ENCODE data around the gene MAP3K20. TPM values are rescaled to one million over a fixed set of nuclear protein-coding genes. Genes with fewer than 3 reads are reported as not detected.

MAP3K20 gene
- total and polyA plus RNA-seq, 2 of the 8 experiments (the other 6 are each of a cell fraction or from before 2014, with no cell fraction given), result 3.1 to 11.1 TPM

- Histone ChIP-seq H3K79me1 (ENCODE audit: low read depth, low read length) (no peaks in the 10 kb centered on the region), H3K27me3 (replicated peaks in 1 of 4; ENCODE audit: control insufficient read depth in 3 of 4, extremely low read depth in 1 of 4, insufficient read depth in 3 of 4, low read length in 3 of 4) (no peaks in the 10 kb centered on the region), H3K9me3 (ENCODE audit: insufficient read depth in 2 of 2, low read depth in 1 of 2, low read length in 1 of 2) (no peaks in the 10 kb centered on the region), H3K56ac (replicated peaks; ENCODE audit: insufficient read length, low read depth, low read length) (no peak overlapping the region), H2BK15ac (ENCODE audit: low read length) (no peak overlapping the region), H3K27ac (ENCODE audit: low read depth, low read length) (no peak overlapping the region), H2BK5ac (ENCODE audit: low read depth, low read length) (no peak overlapping the region), H3K4ac (replicated peaks; ENCODE audit: insufficient read length, low read depth, low read length) (no peak overlapping the region), H4K8ac (ENCODE audit: extremely low read depth, insufficient read depth, low read length) (no peak overlapping the region), H3K9ac (replicated peaks in 1 of 4; ENCODE audit: extremely low read depth in 1 of 4, low read depth in 3 of 4, low read length in 3 of 4) (no peak overlapping the region), H3K18ac (ENCODE audit: extremely low read depth, low read length) (no peak overlapping the region), H2AFZ (ENCODE audit: low read length) (no peak overlapping the region), H3K14ac (ENCODE audit: insufficient read length) (no peak overlapping the region), H3K36me3 (ENCODE audit: control insufficient read depth in 2 of 4, insufficient read depth in 4 of 4, low read length in 3 of 4) (no peaks in the 10 kb centered on the region), H3K23me2 (ENCODE audit: low read depth, low read length) (no peaks in the 10 kb centered on the region), H4K5ac (ENCODE audit: insufficient read length, low read depth, low read length) (no peak overlapping the region), H3K4me2 (ENCODE audit: insufficient read depth in 1 of 2, low read depth in 2 of 2, low read length in 2 of 2) (no peak overlapping the region), H4K20me1 (replicated peaks in 1 of 2; ENCODE audit: control insufficient read depth in 1 of 2, insufficient read depth in 2 of 2, low read length in 2 of 2) (no peaks in the 10 kb centered on the region), H2AK5ac (ENCODE audit: low read depth, low read length) (no peak overlapping the region), H3K23ac (ENCODE audit: insufficient read length) (no peak overlapping the region), H3K79me2 (ENCODE audit: control insufficient read depth in 1 of 2, insufficient read depth in 2 of 2, low read length in 2 of 2) (no peaks in the 10 kb centered on the region), H2BK20ac (ENCODE audit: low read length) (no peak overlapping the region), H3K4me3 (ENCODE audit: extremely low read depth in 1 of 4, insufficient read depth in 2 of 4, low read depth in 3 of 4, low read length in 4 of 4) (no peak overlapping the region), H4K91ac (replicated peaks; ENCODE audit: insufficient read length, low read length) (no peak overlapping the region), H2BK12ac (ENCODE audit: low read depth, low read length) (no peak overlapping the region), H2BK120ac (replicated peaks; ENCODE audit: low read depth, low read length) (no peak overlapping the region), H3K4me1 (replicated peaks in 1 of 4; ENCODE audit: control insufficient read depth in 3 of 4, insufficient read depth in 4 of 4, low read length in 3 of 4) (no peaks in the 10 kb centered on the region)
- ChIA-PET CTCF (ENCODE audit: partially characterized antibody) (no interaction called here), POLR2A (ENCODE audit: partially characterized antibody) (interaction anchor here (1.0 kb wide), 1 partner anchor 10 kb away, joined by 4 read pairs; no protein-coding TSS in a partner anchor)
- DNase-seq (ENCODE audit: low read depth in 1 of 2, low spot score in 2 of 2) (no peak), FAIRE-seq (no peak)
- TF ChIP-seq FOSL1 (IDR thresholded peaks at IDR 0.05; ENCODE audit: insufficient read depth, low read depth, low read length) (no peak), EZH2 (IDR thresholded peaks at IDR 0.05; ENCODE audit: low read depth, low read length, severe bottlenecking) (no peak), SIN3A (conservative IDR thresholded peaks at IDR 0.05 in 1 of 2, IDR thresholded peaks at IDR 0.05 in 1 of 2; ENCODE audit: low read depth in 1 of 2, low read length in 2 of 2) (no peak), EGR1 (IDR thresholded peaks at IDR 0.05; ENCODE audit: borderline replicate concordance, low read depth, low read length) (no peak), CEBPB (IDR thresholded peaks at IDR 0.05; ENCODE audit: low read depth, low read length) (no peak), MAX (IDR thresholded peaks at IDR 0.05) (no peak), ZNF274 (IDR thresholded peaks at IDR 0.05; ENCODE audit: borderline replicate concordance, extremely low read depth, low read length) (no peak), KDM5A (IDR thresholded peaks at IDR 0.05; ENCODE audit: low read length) (no peak), CBX5 (IDR thresholded peaks at IDR 0.05; ENCODE audit: low read depth, low read length) (no peak), SIRT6 (IDR thresholded peaks at IDR 0.05; ENCODE audit: low read length) (no peak), E2F6 (IDR thresholded peaks at IDR 0.05) (no peak)
- WGBS, 2 experiments (ENCODE audit: extremely low coverage in 1 of 2, insufficient coverage in 1 of 2, insufficient read length in 1 of 2, insufficient replicate concordance in 2 of 2, low coverage in 1 of 2, low lambda C conversion rate in 2 of 2, missing lambda C conversion rate in 1 of 2), result 89% methylated on average over 1 of the region's 1 CpG; no CpG with 5 or more reads in 1 of the 2 experiments
Measured at GRCh38 chr2:173126819-173127218, 51.2 kb downstream of the MAP3K20 start.

Measured in H1 (cell line).